PC-3 (cell line): ENCODE data around the gene DSCAM.
"Not testable (repeated sequence)": the region's sequence is repeated elsewhere in the genome, so short reads cannot be mapped to it uniquely, and the experiment has no call there.

Experiments
- EZH2 ChIP-seq: fragments of 300-600 bp; sonication (generic); IDR thresholded peaks from one replicate; pipeline ENCODE4 v1.6.1; 2017; ENCODE audit warnings: antibody characterized with exemption, mild to moderate bottlenecking, low read length; ENCODE audit not compliant: unreplicated experiment
- EZH2phosphoT487 ChIP-seq: fragments of 300-600 bp; sonication (generic); IDR thresholded peaks from 2 replicates; pipeline ENCODE4 v1.6.1; 2018; ENCODE audit warnings: mild to moderate bottlenecking, antibody characterized with exemption, low read length, borderline replicate concordance
- TF ChIP-seq, protein P1 (sequence below): fragments of 300-600 bp; sonication (generic); conservative IDR thresholded peaks from 2 replicates; pipeline ENCODE4 v1.5.1; 2017; ENCODE audit warnings: antibody characterized with exemption, low read depth, mild to moderate bottlenecking, low read length

DNA sequence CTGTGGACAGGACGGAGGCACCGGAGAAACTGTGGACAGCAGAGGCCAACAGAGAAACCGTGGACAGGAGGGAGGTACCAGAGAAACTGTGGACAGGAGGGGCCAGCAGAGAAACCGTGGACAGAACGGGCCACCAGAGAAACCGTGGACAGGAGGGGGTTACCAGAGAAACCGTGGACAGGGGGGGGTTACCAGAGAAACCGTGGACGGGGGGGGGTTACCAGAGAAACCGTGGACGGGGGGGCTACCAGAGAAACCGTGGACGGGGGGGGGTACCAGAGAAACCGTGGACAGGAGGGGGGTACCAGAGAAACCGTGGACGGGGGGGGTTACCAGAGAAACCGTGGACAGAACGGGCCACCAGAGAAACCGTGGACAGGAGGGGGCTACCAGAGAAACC, 664.5 kb downstream of the DSCAM start:
- TF ChIP-seq, protein P1, sequence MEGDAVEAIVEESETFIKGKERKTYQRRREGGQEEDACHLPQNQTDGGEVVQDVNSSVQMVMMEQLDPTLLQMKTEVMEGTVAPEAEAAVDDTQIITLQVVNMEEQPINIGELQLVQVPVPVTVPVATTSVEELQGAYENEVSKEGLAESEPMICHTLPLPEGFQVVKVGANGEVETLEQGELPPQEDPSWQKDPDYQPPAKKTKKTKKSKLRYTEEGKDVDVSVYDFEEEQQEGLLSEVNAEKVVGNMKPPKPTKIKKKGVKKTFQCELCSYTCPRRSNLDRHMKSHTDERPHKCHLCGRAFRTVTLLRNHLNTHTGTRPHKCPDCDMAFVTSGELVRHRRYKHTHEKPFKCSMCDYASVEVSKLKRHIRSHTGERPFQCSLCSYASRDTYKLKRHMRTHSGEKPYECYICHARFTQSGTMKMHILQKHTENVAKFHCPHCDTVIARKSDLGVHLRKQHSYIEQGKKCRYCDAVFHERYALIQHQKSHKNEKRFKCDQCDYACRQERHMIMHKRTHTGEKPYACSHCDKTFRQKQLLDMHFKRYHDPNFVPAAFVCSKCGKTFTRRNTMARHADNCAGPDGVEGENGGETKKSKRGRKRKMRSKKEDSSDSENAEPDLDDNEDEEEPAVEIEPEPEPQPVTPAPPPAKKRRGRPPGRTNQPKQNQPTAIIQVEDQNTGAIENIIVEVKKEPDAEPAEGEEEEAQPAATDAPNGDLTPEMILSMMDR = not testable (repeated sequence)
- TF ChIP-seq EZH2, EZH2phosphoT487: not testable (repeated sequence)
